HepG2 (cell line): ENCODE data around the gene MICA. TPM values are rescaled to one million over a fixed set of nuclear protein-coding genes. Genes with fewer than 3 reads are reported as not detected.
A peak's percentile ranks its signal among the peaks of the same experiment; 100 is the strongest.

Source experiments
- ARID5B ChIP-seq: IDR thresholded peaks from 2 replicates; pipeline ENCODE4 v1.4.0; 2020; ENCODE audit warnings: mild to moderate bottlenecking, missing genetic modification reagents
- BHLHE40 ChIP-seq: IDR thresholded peaks from 2 replicates; pipeline ENCODE4 v1.6.1; 2011; ENCODE audit warnings: low read length, improper control_type of control experiment
- CCDC6 ChIP-seq: sonication (generic); formaldehyde crosslinking; IDR thresholded peaks from 2 replicates; pipeline ENCODE4 v1.8.1; 2022; ENCODE audit warnings: mild to moderate bottlenecking, missing genetic modification reagents, moderate library complexity
- FOXK1 ChIP-seq: sonication (generic); formaldehyde crosslinking; IDR thresholded peaks from 2 replicates; pipeline ENCODE4 v1.4.0; 2020; ENCODE audit warnings: low read depth, missing genetic modification reagents, borderline replicate concordance
- HDAC1 ChIP-seq: sonication (generic); formaldehyde crosslinking; IDR thresholded peaks from 2 replicates; pipeline ENCODE4 v1.5.1; 2020; ENCODE audit warnings: mild to moderate bottlenecking, missing genetic modification reagents
- KDM3A ChIP-seq: IDR thresholded peaks from 2 replicates; pipeline ENCODE4 v1.6.1; 2018; ENCODE audit warnings: low read depth, missing compliant biosample characterization
- MIXL1 ChIP-seq: IDR thresholded peaks from 2 replicates; pipeline ENCODE4 v1.6.1; 2016
- PHF21A ChIP-seq: sonication (generic); formaldehyde crosslinking; IDR thresholded peaks from 2 replicates; pipeline ENCODE4 v1.5.0; 2020; ENCODE audit warnings: mild to moderate bottlenecking, missing genetic modification reagents
- RARA ChIP-seq: IDR thresholded peaks from 2 replicates; pipeline ENCODE4 v1.6.1; 2016; ENCODE audit warnings: missing genetic modification reagents, missing compliant biosample characterization
- RXRB ChIP-seq: IDR thresholded peaks from 2 replicates; pipeline ENCODE4 v1.6.1; 2016; ENCODE audit warnings: borderline replicate concordance, missing genetic modification reagents, missing compliant biosample characterization
- ZFP90 ChIP-seq: sonication (generic); formaldehyde crosslinking; IDR thresholded peaks from 2 replicates; pipeline ENCODE4 v1.8.0; 2022; ENCODE audit warnings: missing genetic modification reagents, mild to moderate bottlenecking, inconsistent platforms, borderline replicate concordance
- ZNF230 ChIP-seq: sonication (generic); formaldehyde crosslinking; IDR thresholded peaks from 2 replicates; pipeline ENCODE4 v1.4.0; 2020; ENCODE audit warnings: mild to moderate bottlenecking, missing genetic modification reagents
- ZNF713 ChIP-seq: sonication (generic); formaldehyde crosslinking; IDR thresholded peaks from 2 replicates; pipeline ENCODE4 v1.4.0; 2020; ENCODE audit warnings: mild to moderate bottlenecking, missing genetic modification reagents
- polyA plus RNA-seq, 8 experiments: library from polyadenylated mRNA; depleted of rRNA in 3 of 8; stranded (reverse) in 7 of 8; unstranded in 1 of 8; fragments of >200 nt; fragmentation: Illumina TruSeq in 4 of 8; extraction: Trizol in 4 of 8; gene quantifications; 2 replicates each; pipeline versions ENCODE4 v1.2.1 to v1.2.3, GENCODE V29; 2011 to 2016; ENCODE audit warnings: low read depth in 4 of 8, missing spikeins in 1 of 8, mixed read lengths in 1 of 8; ENCODE audit not compliant: insufficient read depth in 1 of 8
- total RNA-seq, 5 experiments: library from RNA; depleted of rRNA; stranded (reverse); fragments of >200 nt; fragmentation: Illumina TruSeq; extraction: Trizol; gene quantifications; 2 replicates each; pipeline ENCODE4 v1.2.3, GENCODE V29; 2016; ENCODE audit warnings: low read depth in 1 of 5
- TF ChIP-seq, protein P1 (sequence below): sonication (generic); formaldehyde crosslinking; IDR thresholded peaks from 2 replicates; pipeline ENCODE4 v1.4.0; 2020; ENCODE audit warnings: missing genetic modification reagents, borderline replicate concordance
- TF ChIP-seq, protein P2 (sequence below), 2 experiments: sonication (generic) in 1 of 2; formaldehyde crosslinking in 1 of 2; IDR thresholded peaks; 2 replicates each; pipeline versions ENCODE4 v1.4.0 to v1.6.1; 2018 to 2020; ENCODE audit warnings: missing genetic modification reagents in 2 of 2, borderline replicate concordance in 1 of 2, low read depth in 1 of 2, mild to moderate bottlenecking in 1 of 2, missing biosample characterization in 1 of 2

MICA gene
- total and polyA plus RNA-seq, 2 of the 13 experiments (the other 11 are each of a cell fraction or from before 2014, with no cell fraction given): 21.6 to 38.1 TPM

DNA sequence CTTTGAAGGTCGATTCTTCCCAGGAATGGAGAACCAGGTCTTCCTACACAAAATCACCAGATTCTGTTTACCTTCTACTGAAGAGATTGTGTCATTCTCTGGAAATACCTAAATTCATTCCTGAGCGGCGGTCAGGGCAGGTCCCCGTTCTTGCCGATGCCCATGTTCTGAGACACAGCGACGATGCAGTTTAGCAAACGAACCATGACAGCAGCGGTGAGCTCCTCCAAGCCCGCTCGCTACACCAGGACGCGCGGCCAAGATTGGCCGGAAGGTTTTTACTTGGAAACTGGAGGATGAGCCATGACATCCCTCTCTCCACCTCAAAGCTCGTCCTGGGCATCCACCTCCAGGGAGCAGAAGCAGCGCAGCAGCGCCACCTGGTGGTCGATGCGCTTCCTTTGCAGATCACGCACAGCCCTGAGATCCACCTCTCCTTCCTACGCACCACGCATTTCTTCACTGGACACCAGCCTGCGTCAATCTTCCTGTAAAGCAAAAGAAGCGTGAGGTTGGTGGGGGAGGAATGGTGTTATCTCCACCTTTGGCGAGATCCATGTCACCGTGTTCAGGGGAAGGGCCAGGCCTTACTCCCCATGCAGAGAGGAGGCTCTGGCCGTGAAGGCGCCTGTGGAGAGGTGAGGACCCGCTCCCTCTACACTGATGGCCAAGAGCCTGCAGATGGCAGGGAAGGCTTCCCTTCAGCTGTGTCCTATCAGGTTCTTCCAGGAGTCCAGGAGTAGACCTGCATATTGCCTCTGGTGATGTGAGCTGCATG lies 36.5 kb upstream of the MICA start (continued):
- TF ChIP-seq, protein P1, sequence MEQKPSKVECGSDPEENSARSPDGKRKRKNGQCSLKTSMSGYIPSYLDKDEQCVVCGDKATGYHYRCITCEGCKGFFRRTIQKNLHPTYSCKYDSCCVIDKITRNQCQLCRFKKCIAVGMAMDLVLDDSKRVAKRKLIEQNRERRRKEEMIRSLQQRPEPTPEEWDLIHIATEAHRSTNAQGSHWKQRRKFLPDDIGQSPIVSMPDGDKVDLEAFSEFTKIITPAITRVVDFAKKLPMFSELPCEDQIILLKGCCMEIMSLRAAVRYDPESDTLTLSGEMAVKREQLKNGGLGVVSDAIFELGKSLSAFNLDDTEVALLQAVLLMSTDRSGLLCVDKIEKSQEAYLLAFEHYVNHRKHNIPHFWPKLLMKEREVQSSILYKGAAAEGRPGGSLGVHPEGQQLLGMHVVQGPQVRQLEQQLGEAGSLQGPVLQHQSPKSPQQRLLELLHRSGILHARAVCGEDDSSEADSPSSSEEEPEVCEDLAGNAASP (CRISPR knock-in tag): 0 out of 2 replicates have a peak, but pooled peaks have one; percentile 30
- 0 out of 2 replicates have a peak, but pooled peaks have one; percentile 37 for TF ChIP-seq RARA (CRISPR knock-in tag)
- peak; percentile 51; the same call in 1 of the 2 replicates for TF ChIP-seq KDM3A (CRISPR knock-in tag)
- TF ChIP-seq, protein P2, sequence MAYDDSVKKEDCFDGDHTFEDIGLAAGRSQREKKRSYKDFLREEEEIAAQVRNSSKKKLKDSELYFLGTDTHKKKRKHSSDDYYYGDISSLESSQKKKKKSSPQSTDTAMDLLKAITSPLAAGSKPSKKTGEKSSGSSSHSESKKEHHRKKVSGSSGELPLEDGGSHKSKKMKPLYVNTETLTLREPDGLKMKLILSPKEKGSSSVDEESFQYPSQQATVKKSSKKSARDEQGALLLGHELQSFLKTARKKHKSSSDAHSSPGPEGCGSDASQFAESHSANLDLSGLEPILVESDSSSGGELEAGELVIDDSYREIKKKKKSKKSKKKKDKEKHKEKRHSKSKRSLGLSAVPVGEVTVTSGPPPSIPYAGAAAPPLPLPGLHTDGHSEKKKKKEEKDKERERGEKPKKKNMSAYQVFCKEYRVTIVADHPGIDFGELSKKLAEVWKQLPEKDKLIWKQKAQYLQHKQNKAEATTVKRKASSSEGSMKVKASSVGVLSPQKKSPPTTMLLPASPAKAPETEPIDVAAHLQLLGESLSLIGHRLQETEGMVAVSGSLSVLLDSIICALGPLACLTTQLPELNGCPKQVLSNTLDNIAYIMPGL (CRISPR knock-in tag; IDR thresholded peaks at IDR 0.05; ENCODE audit: borderline replicate concordance in 1 of 2, low read depth in 1 of 2): peak; percentile 64 to 90; a peak in 3 of 4 replicates
- peak; percentile 58 for TF ChIP-seq BHLHE40
- TF ChIP-seq ZNF713: 0 out of 2 replicates have a peak, but pooled peaks have one; percentile 57
- no peak for TF ChIP-seq HDAC1 (CRISPR knock-in tag)
- no peak for TF ChIP-seq ZFP90 (CRISPR knock-in tag)
- TF ChIP-seq ZNF230: no peak
- TF ChIP-seq ARID5B: peak; percentile 60
- peak; percentile 35; the same call in 1 of the 2 replicates for TF ChIP-seq RXRB (CRISPR knock-in tag)
- peak; percentile 55; the same call in 1 of the 2 replicates for TF ChIP-seq MIXL1 (CRISPR knock-in tag)
- no peak for TF ChIP-seq PHF21A (CRISPR knock-in tag)
- 0 out of 2 replicates have a peak, but pooled peaks have one; percentile 29 for TF ChIP-seq CCDC6 (CRISPR knock-in tag)
- peak; percentile 38; the same call in 1 of the 2 replicates for TF ChIP-seq FOXK1
